NB4 (cell line): ENCODE data around the gene XYLB.

Experiments
- DNase-seq: peaks from one replicate; pipeline ENCODE4 v3.0.0; 2010; ENCODE audit warnings: low read depth
- H3K4me3 ChIP-seq: one replicate; pipeline ENCODE4 v1.5.1; 2011; ENCODE audit warnings: mild to moderate bottlenecking, low read depth, low read length, moderate library complexity
- MYC ChIP-seq: IDR thresholded peaks from 2 replicates; pipeline ENCODE4 v1.6.1; 2011; ENCODE audit warnings: low read depth, low read length
- POLR2A ChIP-seq: IDR thresholded peaks from 2 replicates; pipeline ENCODE4 v1.6.1; 2011; ENCODE audit warnings: mild to moderate bottlenecking; ENCODE audit not compliant: insufficient read length; ENCODE audit errors: extremely low read depth
- TF ChIP-seq, protein P1 (sequence below): IDR thresholded peaks from 2 replicates; pipeline ENCODE4 v1.6.1; 2011; ENCODE audit warnings: low read depth, low read length
- TF ChIP-seq, protein P2 (sequence below): IDR thresholded peaks from one replicate; pipeline ENCODE4 v1.5.1; 2012; ENCODE audit warnings: low read depth, low read length

Gene XYLB

DNA sequence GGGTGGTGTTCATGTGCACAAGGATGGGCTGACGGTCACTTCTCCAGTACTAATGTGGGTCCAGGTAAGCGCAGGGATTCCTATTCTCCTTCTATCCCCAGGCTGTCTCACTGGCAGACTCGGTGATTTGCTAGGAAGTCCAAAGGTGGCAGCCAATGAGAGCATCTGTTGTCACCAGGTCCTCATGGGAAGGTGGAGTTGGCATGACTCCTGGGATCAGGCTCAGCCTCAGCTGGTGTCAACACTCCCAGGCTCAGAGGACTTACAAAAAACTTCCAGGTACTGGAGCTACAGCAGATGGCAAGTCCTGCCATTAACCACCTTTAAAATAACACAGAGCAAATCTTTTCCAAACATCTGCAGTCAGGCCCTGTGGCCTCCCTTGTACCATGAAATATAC is 13.8 kb downstream of the XYLB start:
- TF ChIP-seq, protein P1, sequence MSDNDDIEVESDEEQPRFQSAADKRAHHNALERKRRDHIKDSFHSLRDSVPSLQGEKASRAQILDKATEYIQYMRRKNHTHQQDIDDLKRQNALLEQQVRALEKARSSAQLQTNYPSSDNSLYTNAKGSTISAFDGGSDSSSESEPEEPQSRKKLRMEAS: no peak
- no peak for TF ChIP-seq POLR2A
- TF ChIP-seq MYC: no peak
- TF ChIP-seq, protein P2, sequence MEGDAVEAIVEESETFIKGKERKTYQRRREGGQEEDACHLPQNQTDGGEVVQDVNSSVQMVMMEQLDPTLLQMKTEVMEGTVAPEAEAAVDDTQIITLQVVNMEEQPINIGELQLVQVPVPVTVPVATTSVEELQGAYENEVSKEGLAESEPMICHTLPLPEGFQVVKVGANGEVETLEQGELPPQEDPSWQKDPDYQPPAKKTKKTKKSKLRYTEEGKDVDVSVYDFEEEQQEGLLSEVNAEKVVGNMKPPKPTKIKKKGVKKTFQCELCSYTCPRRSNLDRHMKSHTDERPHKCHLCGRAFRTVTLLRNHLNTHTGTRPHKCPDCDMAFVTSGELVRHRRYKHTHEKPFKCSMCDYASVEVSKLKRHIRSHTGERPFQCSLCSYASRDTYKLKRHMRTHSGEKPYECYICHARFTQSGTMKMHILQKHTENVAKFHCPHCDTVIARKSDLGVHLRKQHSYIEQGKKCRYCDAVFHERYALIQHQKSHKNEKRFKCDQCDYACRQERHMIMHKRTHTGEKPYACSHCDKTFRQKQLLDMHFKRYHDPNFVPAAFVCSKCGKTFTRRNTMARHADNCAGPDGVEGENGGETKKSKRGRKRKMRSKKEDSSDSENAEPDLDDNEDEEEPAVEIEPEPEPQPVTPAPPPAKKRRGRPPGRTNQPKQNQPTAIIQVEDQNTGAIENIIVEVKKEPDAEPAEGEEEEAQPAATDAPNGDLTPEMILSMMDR: no peak
- DNase-seq: no peak
- H3K4me3 ChIP-seq: no peak overlapping the region

DNA sequence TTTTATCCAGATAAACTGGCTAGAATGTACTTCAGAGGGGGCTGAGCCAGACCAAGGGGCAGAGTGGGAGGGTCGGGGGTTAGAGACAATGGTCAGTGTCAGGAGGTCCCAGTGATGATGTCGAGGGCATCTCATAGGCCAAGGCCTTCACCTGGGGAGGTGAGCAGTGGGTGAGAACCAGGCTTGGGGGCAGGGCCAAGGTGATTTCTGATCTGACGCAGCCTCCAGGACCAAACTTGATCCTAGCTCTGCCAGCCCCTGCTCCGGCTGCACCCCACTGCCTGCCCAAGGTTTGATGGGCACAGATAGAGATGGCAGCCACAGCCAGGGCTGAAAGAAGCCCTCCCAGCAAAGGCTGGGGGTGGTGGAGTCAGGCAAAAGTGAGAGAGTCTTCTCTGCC is 14.9 kb downstream of the XYLB start:
- DNase-seq: no peak
- TF ChIP-seq, protein P2: no peak
- no peak for TF ChIP-seq POLR2A
- TF ChIP-seq, protein P1: no peak
- no peak for TF ChIP-seq MYC
- H3K4me3 ChIP-seq: no peak overlapping the region

DNA sequence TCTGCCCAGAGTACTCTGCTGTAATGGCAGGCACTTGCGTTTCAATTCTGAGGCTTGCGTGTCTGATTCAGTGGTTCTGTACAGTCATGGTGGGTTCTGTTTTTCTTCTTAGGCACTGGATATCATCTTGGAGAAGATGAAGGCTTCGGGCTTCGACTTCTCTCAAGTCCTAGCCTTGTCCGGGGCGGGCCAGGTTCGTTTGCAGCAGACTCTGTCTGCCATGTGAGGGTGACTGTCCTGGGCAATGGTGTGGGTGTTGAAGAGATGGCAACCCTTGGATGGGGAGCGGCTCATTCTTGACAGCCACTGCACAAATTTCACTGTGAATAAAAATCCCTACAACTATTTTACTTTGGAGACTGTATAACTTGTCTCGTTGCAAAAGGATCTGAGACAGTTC is 16.2 kb downstream of the XYLB start:
- TF ChIP-seq POLR2A (no peak), MYC (no peak)
- TF ChIP-seq, protein P1: no peak
- TF ChIP-seq, protein P2: no peak

DNA sequence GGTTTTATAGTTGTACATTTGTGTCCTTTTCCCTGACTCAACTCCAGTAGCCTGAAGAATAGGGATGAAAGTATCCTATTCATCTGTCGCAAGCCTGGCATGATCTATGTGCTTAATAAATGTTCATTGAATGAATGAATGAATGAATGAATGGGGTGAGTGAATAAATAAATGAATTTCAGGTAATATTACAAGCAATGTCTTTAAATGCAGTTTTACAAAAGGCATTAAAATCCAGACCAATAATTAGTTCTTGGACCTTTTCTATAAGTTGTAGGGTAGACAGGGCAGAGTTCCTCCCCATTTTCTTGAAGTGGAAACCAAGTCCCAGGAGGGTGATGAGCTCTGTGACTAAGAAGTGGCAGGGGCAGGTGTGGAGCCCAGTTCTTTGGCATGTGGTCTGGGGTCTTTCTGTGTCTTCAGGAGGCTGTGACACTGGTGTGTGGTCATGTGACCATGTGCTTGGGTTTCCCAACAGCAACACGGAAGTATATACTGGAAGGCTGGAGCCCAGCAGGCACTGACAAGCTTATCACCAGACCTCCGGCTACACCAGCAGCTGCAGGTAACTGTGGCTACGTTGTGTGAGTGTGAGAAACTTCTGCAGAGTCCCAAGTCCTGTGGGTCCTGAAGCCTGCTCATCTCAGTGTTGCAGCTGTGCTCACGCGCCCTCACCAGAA is 18.3 kb downstream of the XYLB start:
- no peak for DNase-seq
- TF ChIP-seq, protein P2: no peak
- TF ChIP-seq POLR2A (no peak), MYC (no peak)
- TF ChIP-seq, protein P1: no peak
- H3K4me3 ChIP-seq: no peak overlapping the region

More for the DNA sequence above, 16.2 kb downstream of the XYLB start:
- no peak for DNase-seq
- no peak overlapping the region for H3K4me3 ChIP-seq

DNA sequence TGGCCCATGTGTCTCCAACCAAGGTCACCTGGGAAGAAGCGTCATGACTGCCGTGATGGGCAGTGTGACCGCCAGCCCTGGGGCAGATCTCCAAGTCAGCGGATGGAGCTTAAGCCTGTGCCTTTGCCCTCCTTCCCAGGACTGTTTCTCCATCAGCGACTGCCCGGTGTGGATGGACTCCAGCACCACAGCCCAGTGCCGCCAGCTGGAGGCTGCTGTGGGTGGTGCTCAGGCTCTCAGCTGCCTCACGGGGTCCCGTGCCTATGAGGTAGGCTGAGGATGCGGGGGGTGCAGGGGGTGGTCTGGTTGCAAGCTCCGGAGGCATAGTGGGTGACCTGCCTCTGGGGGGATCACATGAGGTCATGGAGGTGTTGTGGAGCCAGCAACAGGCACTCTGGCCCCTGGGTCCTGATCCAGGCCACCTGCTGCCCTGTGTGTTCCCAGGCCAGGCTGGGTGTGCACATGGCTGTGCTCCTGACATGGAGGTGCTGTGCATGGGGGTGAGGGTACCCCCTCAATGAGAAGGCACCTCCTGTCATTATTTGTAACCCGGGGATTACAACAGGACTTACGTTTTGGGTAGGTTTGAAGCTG is 19.0 kb downstream of the XYLB start:
- no peak overlapping the region for H3K4me3 ChIP-seq
- TF ChIP-seq MYC (no peak), POLR2A (no peak)
- TF ChIP-seq, protein P1: no peak
- TF ChIP-seq, protein P2: no peak
- no peak for DNase-seq
